Stimulated activated CD8-positive, alpha-beta memory T cell treated with anti-CD3 and anti-CD28 coated beads, Interleukin-7, amount 100 ng/mL, for 24 hours (primary cell): ENCODE results near the gene C11orf54.
"Not testable (repeated sequence)": the region's sequence is repeated elsewhere in the genome, so short reads cannot be mapped to it uniquely, and the experiment has no call there.

ENCODE experiments used
- DNase-seq: peaks from one replicate; pipeline ENCODE4 v3.0.0-alpha.2; 2020; ENCODE audit warnings: low read depth

C11orf54 gene

DNA sequence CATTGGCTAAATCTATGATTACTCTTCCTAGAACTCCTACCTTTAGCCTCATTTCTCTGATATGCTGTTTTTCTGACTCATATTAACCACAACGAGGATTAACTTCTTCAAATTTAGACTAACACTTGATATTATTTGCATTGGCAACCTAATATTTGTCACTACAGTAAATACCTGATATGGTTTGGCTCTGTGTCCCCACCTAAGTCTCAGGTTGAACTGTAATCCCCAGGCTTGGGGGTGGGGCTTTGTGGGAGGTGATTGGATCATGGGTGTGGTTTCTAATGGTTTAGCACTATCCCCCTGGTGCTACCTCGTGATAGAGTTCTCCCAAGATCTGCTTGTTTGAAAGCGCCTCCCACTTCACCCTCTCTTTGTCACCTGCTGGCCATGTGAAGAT lies 25.5 kb downstream of the C11orf54 start:
- DNase-seq = no peak

- DNase-seq = no peak
These were observed 28.7 kb downstream of the C11orf54 start for GRCh38 chr11:93770160-93770559.

- DNase-seq = no peak
These were observed 30.7 kb downstream of the C11orf54 start for GRCh38 chr11:93772123-93772522.

- DNase-seq = no peak
These were observed 31.6 kb downstream of the C11orf54 start for GRCh38 chr11:93773045-93773477.

DNA sequence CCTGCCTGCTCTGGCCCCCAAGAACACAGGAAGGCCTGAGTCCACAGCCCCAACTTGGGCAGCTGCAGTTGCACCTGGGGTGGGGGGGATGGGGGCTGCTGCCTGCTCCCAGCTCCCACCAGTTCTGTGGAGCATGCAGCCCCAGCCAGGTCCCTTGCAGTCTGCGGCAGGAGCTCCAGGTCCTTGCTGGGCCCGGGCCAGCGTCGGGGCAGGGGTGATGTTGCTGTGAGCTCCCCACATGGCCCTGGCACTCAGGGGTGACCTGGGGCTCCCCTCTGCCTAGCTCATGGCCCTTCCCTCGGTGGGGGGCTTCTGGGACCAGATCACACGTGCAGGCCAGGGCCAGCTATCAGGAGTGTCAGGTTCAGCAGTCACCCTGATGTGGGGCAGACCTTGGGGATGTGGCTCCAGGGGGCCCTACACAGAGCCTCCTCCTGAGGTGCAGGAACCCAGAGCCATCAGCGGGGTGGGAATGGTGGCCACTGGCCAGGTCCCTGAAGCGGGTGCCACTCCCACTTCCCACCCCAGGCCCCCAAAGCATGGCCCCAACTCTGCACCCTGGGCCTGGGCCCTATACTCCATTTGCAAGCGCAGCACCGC lies 32.2 kb downstream of the C11orf54 start:
- no peak for DNase-seq

- not testable (repeated sequence) for DNase-seq
These were observed 33.1 kb downstream of the C11orf54 start for GRCh38 chr11:93774560-93774959.

DNA sequence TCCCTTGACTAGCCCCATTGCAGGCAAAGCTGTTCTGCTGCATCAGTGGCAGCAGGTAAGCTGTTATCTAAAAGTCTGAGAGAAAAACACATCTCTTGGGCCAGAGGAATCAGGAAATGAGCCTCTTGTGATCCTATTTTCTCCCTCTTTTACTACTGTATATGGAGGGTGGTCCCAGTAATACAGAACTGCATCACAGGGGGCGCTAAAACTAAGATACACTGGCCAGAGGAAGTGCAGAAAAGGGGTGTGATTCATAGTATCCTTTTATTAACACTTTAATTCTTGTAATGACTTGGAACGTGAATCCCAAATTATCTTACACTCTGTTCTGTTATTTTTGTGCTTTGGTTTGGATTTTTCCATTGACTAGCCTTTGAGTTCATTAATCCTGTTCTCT lies 33.8 kb downstream of the C11orf54 start:
- no peak for DNase-seq

DNA sequence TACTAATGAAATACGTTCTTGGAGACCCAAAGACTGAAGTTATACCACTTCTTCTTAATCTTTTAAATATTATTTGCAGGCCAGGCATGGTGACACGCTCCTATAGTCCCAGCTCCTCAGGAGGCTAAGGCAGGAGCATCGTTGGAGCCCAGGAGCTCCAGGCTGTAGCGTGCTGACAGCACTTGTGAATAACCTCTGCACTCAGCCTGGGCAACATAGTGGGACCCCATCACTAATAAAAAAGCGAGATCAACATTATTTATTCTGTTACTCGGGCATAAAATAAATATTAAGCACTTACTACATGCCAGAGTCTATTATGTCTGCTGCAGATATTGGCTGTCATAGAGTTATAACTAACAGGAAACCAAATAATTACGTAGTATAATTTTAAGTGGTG lies 41.9 kb downstream of the C11orf54 start:
- no peak for DNase-seq

DNA sequence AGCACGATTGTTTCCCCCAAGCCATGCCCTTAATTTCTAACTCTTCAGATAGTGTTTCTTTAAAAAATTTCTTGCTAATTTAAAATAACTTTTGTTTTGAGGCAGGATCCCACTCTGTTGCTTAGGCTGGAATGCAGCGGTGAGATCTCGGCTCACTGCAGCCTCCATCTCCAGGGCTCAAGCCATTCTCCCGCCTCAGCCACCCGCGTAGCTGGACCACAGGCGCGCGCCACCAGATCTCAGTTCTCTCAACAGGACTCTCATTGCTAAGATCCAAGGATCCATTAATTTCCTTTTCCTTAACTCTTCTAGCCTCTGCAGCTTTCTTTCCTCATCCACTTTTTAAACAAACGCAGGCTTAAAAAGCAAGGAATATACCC lies 42.3 kb downstream of the C11orf54 start:
- DNase-seq = no peak

- peak; percentile 77 for DNase-seq
These were observed 42.9 kb downstream of the C11orf54 start, which contains the start of gene MED17 for GRCh38 chr11:93784145-93784934. TSS of gene MED17 (plus strand) at chr11:93784282. CDS start at chr11:93784514, 232 bp downstream.

GRCh38 chr11:93784935-93785360 lies 43.5 kb downstream of the C11orf54 start:
- no peak for DNase-seq

- DNase-seq = no peak
These were observed 50.0 kb downstream of the C11orf54 start for GRCh38 chr11:93791493-93791892.

GRCh38 chr11:93796441-93797231 lies 55.2 kb downstream of the C11orf54 start:
- no peak for DNase-seq

DNA sequence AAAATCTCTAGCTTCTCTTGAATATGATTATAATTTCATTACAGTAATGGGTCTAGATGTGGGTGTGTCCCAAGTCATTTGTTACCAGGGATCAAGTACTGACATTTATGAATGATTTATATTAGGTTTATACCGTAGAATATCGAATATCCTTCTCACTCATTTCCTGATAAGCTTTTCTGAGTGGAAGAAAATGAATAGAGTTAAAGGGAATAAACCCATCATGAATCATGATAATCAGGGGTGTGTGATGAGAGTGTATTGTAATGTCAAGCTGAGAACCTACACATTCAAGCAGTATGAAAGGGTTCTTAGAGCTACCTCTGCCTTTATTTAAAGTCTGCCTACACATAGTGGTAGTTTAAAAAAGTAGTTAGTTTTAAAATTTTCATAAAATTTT lies 59.9 kb downstream of the C11orf54 start:
- no peak for DNase-seq

GRCh38 chr11:93804879-93805278 lies 63.4 kb downstream of the C11orf54 start:
- DNase-seq = no peak

DNA sequence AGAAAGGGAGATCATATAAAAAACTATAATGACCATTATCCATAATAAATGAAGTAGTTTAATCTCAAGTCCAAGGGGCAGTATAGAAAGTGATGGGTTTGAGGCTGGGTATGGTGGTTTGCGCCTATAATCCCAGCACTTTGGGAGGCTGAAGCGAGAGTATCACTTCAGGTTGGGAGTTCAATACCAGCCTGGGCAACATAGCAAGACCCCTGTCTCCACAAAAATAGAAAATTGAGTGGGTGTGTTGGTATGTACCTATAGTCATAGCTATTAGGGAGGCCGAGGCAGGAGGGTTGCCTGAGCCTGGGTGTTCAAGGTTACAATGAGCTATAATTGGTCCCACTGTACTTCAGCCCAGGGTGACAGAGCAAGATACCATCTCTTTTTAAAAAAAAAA lies 66.5 kb downstream of the C11orf54 start:
- DNase-seq = no peak

- no peak for DNase-seq
These were observed 72.5 kb downstream of the C11orf54 start for GRCh38 chr11:93813974-93814373.
